ENCODE measurements around the gene TET1. TPM values are rescaled to one million over a fixed set of nuclear protein-coding genes. Genes with fewer than 3 reads are reported as not detected.
"Not testable (repeated sequence)": the region's sequence is repeated elsewhere in the genome, so short reads cannot be mapped to it uniquely, and the experiment has no call there.

Gene TET1
- polyA plus RNA-seq (ENCODE audit: insufficient read length) = 12.7 TPM
- long read RNA-seq, donor 1 = 0 reads
- long read RNA-seq, donor 2 = 0 reads
- long read RNA-seq, donor 3 = 0 reads
- long read RNA-seq, donor 4 = 0 reads
- long read RNA-seq, donor 5 = 0 reads
- long read RNA-seq, donor 6 = 0 reads
- long read RNA-seq, donor 7 = 0 reads
- long read RNA-seq, donor 8 = 0 reads

GRCh38 chr10:68560186-68560942, at the start of gene TET1:
TSS of gene TET1 (plus strand) at chr10:68560337. CDS start at chr10:68572339, 12,002 bp downstream.
- peak; percentile 82 for DNase-seq

DNA sequence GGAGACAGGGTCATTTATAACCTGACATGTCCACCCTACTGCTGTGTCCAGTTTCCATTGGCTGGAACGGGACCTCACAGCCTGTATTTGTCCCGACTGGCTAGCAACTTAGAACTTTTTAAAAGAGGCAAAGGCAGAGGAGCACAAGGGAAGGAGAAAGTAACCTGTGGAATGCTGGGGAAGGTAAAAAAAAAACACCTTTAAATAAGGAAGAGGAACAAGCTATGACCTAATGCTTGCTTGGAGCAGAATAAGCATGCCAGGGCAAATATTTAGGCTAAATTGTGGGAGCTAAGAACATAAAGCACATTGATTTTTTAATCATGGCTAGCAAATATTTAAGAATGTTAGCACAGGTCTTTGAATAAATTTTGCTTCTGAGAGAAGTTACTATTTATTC, 43.9 kb upstream of the TET1 start:
- DNase-seq = not testable (repeated sequence)

DNA sequence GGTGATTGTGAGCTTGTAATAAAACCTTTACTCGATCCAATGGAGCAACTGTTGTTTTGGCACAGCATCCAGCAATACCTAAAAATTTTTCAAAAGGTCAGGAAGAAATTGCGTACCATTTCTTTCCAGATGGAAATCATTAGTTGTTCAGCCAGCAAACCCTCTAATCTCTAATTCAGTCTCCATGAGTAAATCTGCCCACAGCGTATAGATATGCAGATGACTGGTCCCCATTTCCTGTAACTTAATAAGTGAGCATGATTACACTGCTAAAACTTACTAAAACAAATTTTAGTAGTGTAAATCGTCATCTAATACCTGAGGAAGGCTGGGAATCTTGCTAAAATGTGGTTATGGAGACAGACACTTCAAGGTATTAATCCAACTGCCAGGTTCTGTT, 43.4 kb upstream of the TET1 start:
- DNase-seq = no peak

DNA sequence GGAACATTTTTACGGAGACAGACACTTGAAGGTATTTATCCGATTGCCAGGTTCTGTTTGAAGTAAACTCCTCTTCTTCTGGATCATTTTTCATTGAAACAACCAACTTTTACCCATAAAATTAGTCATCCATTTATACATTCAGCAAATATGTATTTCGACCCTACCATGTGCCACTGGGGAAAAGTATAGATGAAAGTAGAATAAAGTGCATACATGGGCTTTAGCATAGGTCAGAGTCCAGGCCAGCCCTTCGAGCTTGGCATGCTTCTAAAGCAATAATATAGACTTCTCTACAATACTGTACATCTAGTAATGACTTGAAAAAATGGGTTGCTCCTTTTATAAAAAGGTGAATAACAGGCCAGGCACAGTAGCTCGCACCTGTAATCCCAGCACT, 42.9 kb upstream of the TET1 start:
- DNase-seq = no peak

DNA sequence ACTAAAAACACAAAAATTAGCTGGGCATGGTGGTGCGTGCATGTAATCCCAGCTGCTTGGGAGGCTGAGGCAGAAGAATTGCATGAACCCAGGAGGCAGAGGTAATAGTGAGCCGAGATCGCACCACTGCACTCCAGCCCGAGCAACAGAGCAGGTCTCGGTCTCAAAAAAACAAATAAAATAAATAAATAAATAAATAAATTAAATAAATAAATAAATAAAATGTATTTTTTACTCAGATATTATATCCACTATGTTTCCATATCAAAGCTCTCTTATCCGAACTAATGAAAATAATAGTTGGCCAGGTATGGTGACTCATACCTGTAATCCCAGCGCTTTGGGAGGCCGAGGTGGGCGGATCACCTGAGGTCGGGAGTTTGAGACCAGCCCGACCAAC, 41.5 kb upstream of the TET1 start:
- not testable (repeated sequence) for DNase-seq

DNA sequence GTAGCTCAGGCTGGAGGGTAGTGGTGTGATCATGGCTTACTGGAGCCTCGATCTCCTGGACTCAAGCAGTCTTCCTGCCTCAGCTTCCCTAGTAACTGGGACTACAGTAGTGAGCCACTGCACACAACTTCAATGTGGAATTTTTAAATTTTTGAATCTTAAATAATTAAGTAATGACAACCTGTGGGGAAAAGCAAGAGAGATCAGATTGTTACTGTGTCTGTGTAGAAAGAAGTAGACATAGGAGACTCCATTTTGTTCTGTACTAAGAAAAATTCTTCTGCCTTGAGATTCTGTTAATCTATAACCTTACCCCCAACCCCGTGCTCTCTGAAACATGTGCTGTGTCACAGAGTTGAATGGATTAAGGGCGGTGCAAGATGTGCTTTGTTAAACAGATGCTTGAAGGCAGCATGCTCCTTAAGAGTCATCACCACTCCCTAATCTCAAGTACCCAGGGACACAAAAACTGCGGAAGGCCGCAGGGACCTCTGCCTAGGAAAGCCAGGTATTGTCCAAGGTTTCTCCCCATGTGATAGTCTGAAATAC, 34.6 kb upstream of the TET1 start:
- DNase-seq = not testable (repeated sequence)

- peak; percentile 32 for DNase-seq
These were observed 33.4 kb upstream of the TET1 start for GRCh38 chr10:68526634-68527307.

DNA sequence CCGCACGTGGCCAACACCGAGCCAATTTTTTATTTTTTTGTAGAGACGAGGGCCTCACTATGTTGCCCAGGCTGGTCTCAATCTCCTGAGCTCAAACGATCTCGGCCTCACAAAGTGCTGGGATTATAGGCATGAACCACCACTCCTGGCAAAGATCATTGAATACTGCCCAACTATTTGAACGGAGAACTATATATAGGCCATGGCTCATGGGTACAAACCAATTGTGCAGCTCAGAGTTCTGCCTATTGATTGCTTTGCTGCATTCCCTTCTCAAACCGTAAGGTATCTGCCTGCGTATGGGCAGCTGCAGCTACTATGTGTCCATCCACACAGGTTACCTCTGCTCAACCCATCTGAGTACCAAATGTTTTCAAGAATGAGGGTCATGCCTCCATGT, 23.2 kb upstream of the TET1 start:
- DNase-seq = no peak

GRCh38 chr10:68537796-68538195, 22.3 kb upstream of the TET1 start:
- DNase-seq = no peak

DNA sequence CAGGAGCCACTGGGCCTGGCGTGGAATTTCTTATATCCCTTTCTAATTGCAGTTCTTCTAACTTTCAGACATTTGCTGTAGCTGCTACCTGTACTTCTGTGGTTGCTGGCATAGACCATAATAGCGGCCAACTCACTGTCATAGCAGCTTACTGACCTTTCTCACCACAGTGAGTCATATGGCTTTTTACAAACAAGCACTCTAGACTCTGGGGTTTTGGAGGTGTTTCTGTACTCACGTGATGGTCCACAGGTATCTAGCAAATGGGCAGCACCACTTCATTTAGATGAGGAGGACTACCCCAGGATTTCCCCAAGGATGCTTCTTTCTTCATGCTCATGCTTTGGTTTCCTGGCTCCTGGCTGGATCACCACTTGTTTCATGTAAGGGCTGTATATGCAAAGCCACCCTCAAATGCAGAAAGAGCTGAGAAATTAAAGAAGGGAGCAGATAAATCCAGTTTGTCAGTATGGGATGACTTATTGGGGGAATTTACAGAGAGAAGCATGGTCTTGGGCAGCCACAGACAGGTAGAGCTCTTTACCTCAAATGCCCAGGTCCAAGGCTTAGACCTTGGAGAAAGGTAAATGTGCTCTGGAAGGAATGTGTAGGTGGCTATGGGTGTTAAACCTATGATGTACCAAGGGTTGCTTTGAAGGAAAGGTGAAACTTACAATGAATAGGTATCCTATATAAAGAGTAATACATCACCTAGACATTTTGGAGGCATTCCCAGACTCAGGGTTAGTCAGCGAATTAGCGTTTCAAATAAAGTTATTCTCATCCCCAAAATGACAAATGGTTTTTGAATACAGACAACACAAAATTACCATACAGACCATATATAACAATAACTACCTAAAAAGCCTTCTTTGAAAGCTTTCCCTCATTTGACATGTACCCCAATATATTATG, 16.9 kb upstream of the TET1 start:
- DNase-seq = no peak

- DNase-seq = peak; percentile 67
These were observed 9.3 kb upstream of the TET1 start for GRCh38 chr10:68550747-68551411.

- no peak for DNase-seq
These were observed 7.0 kb upstream of the TET1 start for GRCh38 chr10:68553138-68553537.

DNA sequence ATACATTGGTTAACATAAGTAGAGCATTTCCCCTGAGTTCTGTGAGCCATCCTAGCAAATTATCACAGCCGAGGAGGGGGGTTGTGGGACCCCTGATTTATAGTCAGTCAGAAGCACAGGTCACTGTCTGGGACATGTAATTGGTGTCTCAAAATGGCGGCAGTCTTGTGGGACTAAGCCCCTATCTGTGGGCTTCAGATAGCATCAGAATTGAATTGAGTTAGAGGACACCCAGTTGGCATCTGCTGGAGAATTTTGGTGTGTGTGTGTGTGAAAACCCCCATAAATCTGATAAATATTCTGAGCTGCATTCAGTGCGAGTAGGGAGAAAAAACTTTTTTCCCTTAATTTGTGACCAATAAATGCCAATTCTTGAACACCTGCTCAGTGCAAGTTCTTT, 6.5 kb upstream of the TET1 start:
- no peak for DNase-seq

DNA sequence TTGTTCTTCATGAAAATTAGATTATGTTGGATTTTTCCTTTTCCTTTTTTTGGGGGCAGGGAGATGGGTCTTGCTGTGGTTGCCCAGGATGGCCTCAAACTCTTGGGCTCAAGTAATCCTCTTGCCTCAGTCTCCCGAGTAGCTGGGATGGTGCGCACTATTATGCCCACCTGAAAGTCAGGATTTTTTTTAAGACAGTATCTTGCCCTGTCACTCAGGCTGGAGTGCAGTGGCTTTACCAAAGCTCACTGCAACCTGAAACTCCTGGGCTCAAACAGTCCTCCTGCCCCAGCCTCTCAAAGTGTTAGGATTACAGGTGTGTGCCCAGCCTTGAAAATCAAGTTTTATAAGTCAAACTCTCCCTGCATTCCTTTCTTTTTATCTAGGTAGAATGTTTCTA, 1.7 kb upstream of the TET1 start:
- no peak for DNase-seq

GRCh38 chr10:68559251-68559650, 886 bp upstream of the TET1 start:
- DNase-seq = no peak

DNA sequence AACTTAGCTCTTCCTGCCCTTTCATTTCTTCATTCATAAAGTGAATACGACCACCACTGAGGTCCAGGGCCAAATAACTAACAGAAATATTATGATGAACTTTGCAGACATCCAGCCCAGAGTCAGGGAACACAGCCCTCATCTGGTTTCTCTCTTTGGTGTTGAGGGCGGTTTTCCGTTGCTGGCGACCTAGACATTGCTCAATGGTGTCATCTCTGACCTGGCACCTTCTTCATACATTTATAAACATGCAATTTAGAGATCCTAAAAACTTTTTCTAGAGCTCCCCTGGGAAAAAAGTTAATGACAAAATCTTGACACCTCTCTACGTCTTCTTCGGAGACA, 324 bp upstream of the TET1 start:
- no peak for DNase-seq

- peak; percentile 42 for DNase-seq
These were observed 1.1 kb downstream of the TET1 start for GRCh38 chr10:68560943-68561864.

DNA sequence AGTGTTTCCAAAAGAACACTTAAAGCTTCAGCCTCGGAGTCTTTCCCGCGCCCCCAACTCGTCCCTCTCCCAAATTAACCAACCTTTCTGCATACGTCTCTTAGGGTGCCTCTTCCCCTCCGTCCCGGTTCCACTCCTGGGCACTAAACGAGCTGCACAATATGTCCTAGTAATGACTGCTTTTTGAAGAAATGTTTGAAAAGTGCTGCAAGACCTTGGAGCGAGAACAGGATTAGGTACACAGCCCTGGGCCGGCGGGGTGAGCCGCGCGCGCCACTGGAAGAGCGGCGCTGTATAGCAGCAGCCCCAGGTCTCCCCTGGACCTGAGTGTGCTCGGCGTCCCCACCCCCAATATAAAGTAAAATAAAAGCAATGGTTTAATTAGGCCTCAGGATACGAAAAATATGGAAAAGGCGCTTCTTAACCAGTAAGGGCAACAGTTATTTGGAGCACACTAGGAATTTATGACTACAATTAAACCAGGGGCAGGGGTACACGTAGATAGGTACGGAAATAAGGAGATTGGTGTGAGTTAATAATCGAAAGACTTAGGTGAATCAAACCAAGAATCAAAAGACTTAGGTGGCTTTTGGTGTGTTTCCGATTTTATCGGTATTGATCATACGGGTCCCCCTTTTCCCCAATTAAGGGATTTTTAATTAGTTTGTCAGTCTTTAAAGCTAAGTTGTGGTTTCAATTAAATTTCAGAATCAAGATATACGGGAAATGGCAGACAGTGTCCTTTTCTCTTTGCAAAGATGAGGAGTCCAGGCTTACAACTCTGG, 1.9 kb downstream of the TET1 start:
- peak; percentile 29 for DNase-seq
